Stomach smooth muscle (tissue), 2 donors: ENCODE data around the gene STAC.

Source experiments
- H3K27ac ChIP-seq: one replicate; pipeline ENCODE4 v1.7.0; 2013; ENCODE audit warnings: mild to moderate bottlenecking, low read length, inconsistent platforms
- H3K27me3 ChIP-seq, 2 donors: one replicate each; pipeline ENCODE4 v1.7.0; 2013; ENCODE audit warnings: low read length in 2 of 2; ENCODE audit not compliant: insufficient read depth in 2 of 2, control insufficient read depth in 1 of 2
- H3K36me3 ChIP-seq, 2 donors: one replicate each; pipeline ENCODE4 v1.7.0; 2013; ENCODE audit warnings: low read length in 2 of 2; ENCODE audit not compliant: control insufficient read depth in 2 of 2, insufficient read depth in 2 of 2
- H3K4me1 ChIP-seq: one replicate; pipeline ENCODE4 v1.7.0; 2013; ENCODE audit warnings: low read length; ENCODE audit not compliant: control insufficient read depth, insufficient read depth
- H3K4me3 ChIP-seq, 2 donors: one replicate each; pipeline ENCODE4 v1.7.0; 2013; ENCODE audit warnings: low read length in 2 of 2
- H3K9ac ChIP-seq, 2 donors: one replicate each; pipeline ENCODE4 v1.7.0; 2013; ENCODE audit warnings: low read length in 2 of 2, mild to moderate bottlenecking in 1 of 2
- H3K9me3 ChIP-seq, 2 donors: one replicate each; pipeline ENCODE4 v1.7.0; 2013; ENCODE audit warnings: low read length in 2 of 2; ENCODE audit not compliant: control insufficient read depth in 2 of 2
- donor health status: healthy.
- donor health status: Pancreatic carcinoma.

Gene STAC

GRCh38 chr3:36476286-36476942, 96.1 kb downstream of the STAC start:
- H3K36me3 ChIP-seq: no peaks in the 10 kb centered on the region
- H3K9me3 ChIP-seq: no peaks in the 10 kb centered on the region
- no peaks in the 10 kb centered on the region for H3K27me3 ChIP-seq
- no peak overlapping the region for H3K27ac ChIP-seq
- H3K4me1 ChIP-seq: peaks cover 12% of the 10 kb centered on the region
- H3K9ac ChIP-seq: no peak overlapping the region
- H3K4me3 ChIP-seq: no peak overlapping the region

GRCh38 chr3:36477655-36478054, 97.4 kb downstream of the STAC start:
- Histone ChIP-seq H3K27me3 (no peaks in the 10 kb centered on the region), H3K27ac (no peak overlapping the region), H3K4me3 (no peak overlapping the region), H3K4me1 (peaks cover 12% of the 10 kb centered on the region), H3K9me3 (no peaks in the 10 kb centered on the region), H3K36me3 (no peaks in the 10 kb centered on the region), H3K9ac (no peak overlapping the region)

- H3K4me3 ChIP-seq: no peak overlapping the region
- H3K9me3 ChIP-seq: no peaks in the 10 kb centered on the region
- no peak overlapping the region for H3K27ac ChIP-seq
- H3K36me3 ChIP-seq: no peaks in the 10 kb centered on the region
- no peaks in the 10 kb centered on the region for H3K27me3 ChIP-seq
- no peak overlapping the region for H3K9ac ChIP-seq
- H3K4me1 ChIP-seq: peaks cover 9% of the 10 kb centered on the region
Measured at GRCh38 chr3:36480911-36481648, 100.8 kb downstream of the STAC start.

- H3K27me3 ChIP-seq: no peaks in the 10 kb centered on the region
- H3K4me3 ChIP-seq: no peak overlapping the region
- H3K27ac ChIP-seq: no peak overlapping the region
- peaks cover 7% of the 10 kb centered on the region for H3K4me1 ChIP-seq
- H3K9me3 ChIP-seq: no peaks in the 10 kb centered on the region
- H3K36me3 ChIP-seq: peaks cover 4 to 6% of the 10 kb centered on the region in 2 donors
- no peak overlapping the region for H3K9ac ChIP-seq
Measured at GRCh38 chr3:36482256-36482655, 102.0 kb downstream of the STAC start.

GRCh38 chr3:36482880-36483279, 102.6 kb downstream of the STAC start:
- Histone ChIP-seq H3K4me3 (no peak overlapping the region), H3K4me1 (peaks cover 7% of the 10 kb centered on the region), H3K9ac (no peak overlapping the region), H3K36me3 (peaks cover 4 to 6% of the 10 kb centered on the region in 2 donors), H3K27ac (no peak overlapping the region), H3K9me3 (no peaks in the 10 kb centered on the region), H3K27me3 (no peaks in the 10 kb centered on the region)

GRCh38 chr3:36483709-36484108, 103.4 kb downstream of the STAC start:
- H3K36me3 ChIP-seq: peaks cover 4 to 6% of the 10 kb centered on the region in 2 donors
- no peaks in the 10 kb centered on the region for H3K27me3 ChIP-seq
- H3K27ac ChIP-seq: no peak overlapping the region
- peaks cover 7% of the 10 kb centered on the region for H3K4me1 ChIP-seq
- H3K4me3 ChIP-seq: no peak overlapping the region
- H3K9me3 ChIP-seq: no peaks in the 10 kb centered on the region
- H3K9ac ChIP-seq: no peak overlapping the region

GRCh38 chr3:36484386-36484785, 104.1 kb downstream of the STAC start:
- H3K27me3 ChIP-seq: no peaks in the 10 kb centered on the region
- no peak overlapping the region for H3K4me3 ChIP-seq
- H3K27ac ChIP-seq: no peak overlapping the region
- peaks cover 7% of the 10 kb centered on the region for H3K4me1 ChIP-seq
- H3K9ac ChIP-seq: no peak overlapping the region
- H3K36me3 ChIP-seq: peaks cover 4 to 6% of the 10 kb centered on the region in 2 donors
- H3K9me3 ChIP-seq: no peaks in the 10 kb centered on the region

GRCh38 chr3:36486009-36486795, 105.9 kb downstream of the STAC start:
- Histone ChIP-seq H3K27me3 (no peaks in the 10 kb centered on the region), H3K27ac (no peak overlapping the region), H3K9ac (no peak overlapping the region), H3K9me3 (no peaks in the 10 kb centered on the region), H3K36me3 (peaks cover 4 to 6% of the 10 kb centered on the region in 2 donors), H3K4me3 (no peak overlapping the region), H3K4me1 (peaks cover 11% of the 10 kb centered on the region)

- Histone ChIP-seq H3K4me3 (no peak overlapping the region), H3K9ac (no peak overlapping the region), H3K27ac (no peak overlapping the region), H3K4me1 (peaks cover 18% of the 10 kb centered on the region), H3K9me3 (no peaks in the 10 kb centered on the region), H3K36me3 (peaks cover 4 to 6% of the 10 kb centered on the region in 2 donors), H3K27me3 (no peaks in the 10 kb centered on the region)
Measured at GRCh38 chr3:36487616-36488015, 107.3 kb downstream of the STAC start.

GRCh38 chr3:36488077-36488789, 107.9 kb downstream of the STAC start:
- H3K4me3 ChIP-seq: no peak overlapping the region
- H3K9me3 ChIP-seq: no peaks in the 10 kb centered on the region
- H3K4me1 ChIP-seq: peaks cover 21% of the 10 kb centered on the region
- no peaks in the 10 kb centered on the region for H3K27me3 ChIP-seq
- peaks cover 4 to 6% of the 10 kb centered on the region in 2 donors for H3K36me3 ChIP-seq
- H3K9ac ChIP-seq: no peak overlapping the region
- no peak overlapping the region for H3K27ac ChIP-seq
